HepG2 (cell line): ENCODE measurements around the gene TFEC. TPM values are rescaled to one million over a fixed set of nuclear protein-coding genes. Genes with fewer than 3 reads are reported as not detected.

Source experiments
- ATAC-seq: fragments of 200-7000 bp; cut with Tn5 transposase; 3 replicates; pipeline ENCODE4 v1.9.1; 2020; ENCODE audit warnings: mild to moderate bottlenecking, moderate library complexity
- BruUV-seq: library from RNA; stranded (reverse); fragments of 400-500 nt; replicated peaks from 2 replicates; lab custom pipeline; 2021; lab: Mats Ljungman, UMichigan
- CTCF ChIA-PET: fragments of 300-600 bp; formaldehyde crosslinking; extraction: SDS; loops from one replicate; lab custom pipeline; 2021; ENCODE audit warnings: low total read pairs, inconsistent platforms, low intra/inter-chr PET ratio; lab: Yijun Ruan, JAX
- POLR2A ChIA-PET: fragments of 350-600 bp; sonication (Branson Sonifier 250); formaldehyde crosslinking; loops from one replicate; lab custom pipeline; 2020; ENCODE audit warnings: antibody characterized with exemption, inconsistent platforms; lab: Yijun Ruan, JAX
- DNase-seq: peaks from one replicate; pipeline ENCODE4 v3.0.0-alpha.2; 2015; ENCODE audit warnings: low spot score
- FAIRE-seq: peaks from 3 replicates; lab custom pipeline; 2011; peaks lifted over from hg19 to GRCh38; lab: Jason Lieb, UNC
- H2AFZ ChIP-seq: one replicate; pipeline ENCODE4 v1.6.1; 2011; ENCODE audit warnings: low read length, inconsistent platforms
- H3K27ac ChIP-seq: fragments of 300-600 bp; 3 replicates; pipeline ENCODE4 v1.8.0; 2011; ENCODE audit warnings: mixed run types, mild to moderate bottlenecking, mixed read lengths, low read length, inconsistent platforms; ENCODE audit not compliant: insufficient read depth; ENCODE audit errors: extremely low read length
- H3K27me3 ChIP-seq, 2 experiments: fragments of 200-600 bp in 1 of 2; 2 replicates in 1 of 2; 3 replicates in 1 of 2; pipeline versions ENCODE4 v1.6.0 to v1.8.0; 2011; ENCODE audit warnings: low read length in 2 of 2, mild to moderate bottlenecking in 2 of 2, moderate library complexity in 2 of 2, inconsistent platforms in 1 of 2; ENCODE audit not compliant: insufficient read depth in 2 of 2, control insufficient read depth in 1 of 2
- H3K36me3 ChIP-seq, 2 experiments: fragments of 200-600 bp in 1 of 2; replicated peaks in 1 of 2; 2 replicates in 1 of 2; 3 replicates in 1 of 2; pipeline versions ENCODE4 v1.5.1 to v1.8.0; 2011; ENCODE audit warnings: low read length in 2 of 2, inconsistent platforms in 1 of 2; ENCODE audit not compliant: insufficient read depth in 2 of 2, control insufficient read depth in 1 of 2
- H3K4me1 ChIP-seq: 2 replicates; pipeline ENCODE4 v1.5.1; 2012; ENCODE audit warnings: low read length, inconsistent platforms; ENCODE audit not compliant: insufficient read depth
- H3K4me2 ChIP-seq: 2 replicates; pipeline ENCODE4 v1.6.0; 2011; ENCODE audit warnings: low read depth, low read length, inconsistent platforms
- H3K4me3 ChIP-seq, 3 experiments: fragments of 200-600 bp in 1 of 3; sonication (generic), shearing (Covaris generic) in 1 of 3; replicated peaks in 1 of 3; 2 replicates each; pipeline ENCODE4 v1.5.1; 2011 to 2016; ENCODE audit warnings: low read length in 3 of 3, inconsistent platforms in 2 of 3, low read depth in 2 of 3, mild to moderate bottlenecking in 2 of 3, control low read depth in 1 of 3, mixed read lengths in 1 of 3; ENCODE audit not compliant: insufficient read depth in 1 of 3
- H3K79me2 ChIP-seq: one replicate; pipeline ENCODE4 v1.6.1; 2011; ENCODE audit warnings: low read length, inconsistent platforms; ENCODE audit not compliant: insufficient read depth
- H3K9ac ChIP-seq: 2 replicates; pipeline ENCODE4 v1.6.0; 2011; ENCODE audit warnings: mild to moderate bottlenecking, low read depth, low read length, inconsistent platforms; ENCODE audit not compliant: insufficient read depth
- H3K9me3 ChIP-seq: 2 replicates; pipeline ENCODE4 v1.5.1; 2012; ENCODE audit warnings: mild to moderate bottlenecking, low read length
- H4K20me1 ChIP-seq: 2 replicates; pipeline ENCODE4 v1.6.0; 2011; ENCODE audit warnings: inconsistent platforms, mild to moderate bottlenecking, low read length, moderate library complexity; ENCODE audit not compliant: insufficient read depth
- CEBPZ ChIP-seq: IDR thresholded peaks from 2 replicates; pipeline ENCODE4 v1.6.1; 2012; ENCODE audit warnings: low read length, improper control_type of control experiment
- CENPBD1 ChIP-seq: sonication (generic); formaldehyde crosslinking; IDR thresholded peaks from 2 replicates; pipeline ENCODE4 v1.8.0; 2022; ENCODE audit warnings: missing genetic modification reagents, low read depth, mild to moderate bottlenecking, borderline replicate concordance
- ETS1 ChIP-seq: sonication (generic); formaldehyde crosslinking; IDR thresholded peaks from 2 replicates; pipeline ENCODE4 v1.4.0; 2020; ENCODE audit warnings: missing genetic modification reagents
- GATA4 ChIP-seq: sonication (generic); IDR thresholded peaks from 2 replicates; pipeline ENCODE4 v1.6.1; 2016; ENCODE audit warnings: antibody characterized with exemption, low read depth, borderline replicate concordance
- KDM5A ChIP-seq: fragments of 200-600 bp; sonication (generic); IDR thresholded peaks from 2 replicates; pipeline ENCODE4 v1.7.0; 2018; ENCODE audit warnings: antibody characterized with exemption, mild to moderate bottlenecking, low read length, borderline replicate concordance
- RCOR2 ChIP-seq: IDR thresholded peaks from 2 replicates; pipeline ENCODE4 v1.6.1; 2016; ENCODE audit warnings: missing biosample characterization, missing genetic modification reagents
- SYNCRIP ChIP-seq: fragments of 200-400 bp; formaldehyde crosslinking; IDR thresholded peaks from 2 replicates; pipeline ENCODE4 v1.6.1; 2018; ENCODE audit warnings: mild to moderate bottlenecking, low read depth, low read length; ENCODE audit not compliant: insufficient read depth
- ZNF281 ChIP-seq: sonication (generic); formaldehyde crosslinking; IDR thresholded peaks from 2 replicates; pipeline ENCODE4 v1.4.0; 2020; ENCODE audit warnings: missing genetic modification reagents, borderline replicate concordance
- ZNF33A ChIP-seq: sonication (generic); formaldehyde crosslinking; IDR thresholded peaks from 2 replicates; pipeline ENCODE4 v1.5.1; 2020; ENCODE audit warnings: missing genetic modification reagents, mild to moderate bottlenecking, moderate library complexity, borderline replicate concordance
- ZNF460 ChIP-seq: sonication (generic); formaldehyde crosslinking; IDR thresholded peaks from 2 replicates; pipeline ENCODE4 v1.5.1; 2020; ENCODE audit warnings: missing genetic modification reagents, mild to moderate bottlenecking, borderline replicate concordance
- ZNF496 ChIP-seq: sonication (generic); formaldehyde crosslinking; IDR thresholded peaks from 2 replicates; pipeline ENCODE4 v1.8.1; 2023; ENCODE audit warnings: mild to moderate bottlenecking, moderate library complexity, missing genetic modification reagents; ENCODE audit not compliant: insufficient replicate concordance
- ZNF720 ChIP-seq: sonication (generic); formaldehyde crosslinking; IDR thresholded peaks from 2 replicates; pipeline ENCODE4 v1.4.0; 2020; ENCODE audit warnings: missing genetic modification reagents
- ZNF724P ChIP-seq: sonication (generic); formaldehyde crosslinking; IDR thresholded peaks from 2 replicates; pipeline ENCODE4 v1.8.0; 2022; ENCODE audit warnings: missing genetic modification reagents, borderline replicate concordance
- ZNF737 ChIP-seq: sonication (generic); formaldehyde crosslinking; IDR thresholded peaks from 2 replicates; pipeline ENCODE4 v1.5.0; 2020; ENCODE audit warnings: missing genetic modification reagents, mild to moderate bottlenecking, borderline replicate concordance
- ZNF776 ChIP-seq: sonication (generic); formaldehyde crosslinking; IDR thresholded peaks from 2 replicates; pipeline ENCODE4 v1.4.0; 2020; ENCODE audit warnings: mild to moderate bottlenecking, missing genetic modification reagents
- in situ Hi-C: cut with HindIII; loops from 2 replicates; pipeline ENCODE4 v1.10.0; 2017; ENCODE audit warnings: low pct_unique_long_range_greater_than_20kb; ENCODE audit not compliant: extremely low pct_ligation_motif_present
- intact Hi-C: fragments of 100-400 bp; cut with micrococcal nuclease; formaldehyde crosslinking; loops from one replicate; pipeline ENCODE4 v1.10.0; 2022; ENCODE audit not compliant: unreplicated experiment
- polyA plus RNA-seq, 8 experiments: library from polyadenylated mRNA; depleted of rRNA in 3 of 8; stranded (reverse) in 7 of 8; unstranded in 1 of 8; fragments of >200 nt; fragmentation: Illumina TruSeq in 4 of 8; extraction: Trizol in 4 of 8; gene quantifications; 2 replicates each; pipeline versions ENCODE4 v1.2.1 to v1.2.3, GENCODE V29; 2011 to 2016; ENCODE audit warnings: low read depth in 4 of 8, missing spikeins in 1 of 8, mixed read lengths in 1 of 8; ENCODE audit not compliant: insufficient read depth in 1 of 8
- total RNA-seq, 5 experiments: library from RNA; depleted of rRNA; stranded (reverse); fragments of >200 nt; fragmentation: Illumina TruSeq; extraction: Trizol; gene quantifications; 2 replicates each; pipeline ENCODE4 v1.2.3, GENCODE V29; 2016; ENCODE audit warnings: low read depth in 1 of 5

TFEC gene
- total and polyA plus RNA-seq, 2 of the 13 experiments (the other 11 are each of a cell fraction or from before 2014, with no cell fraction given), result not detected

- H3K27ac ChIP-seq, result no peak overlapping the region
- no peaks in the 10 kb centered on the region for H3K36me3 ChIP-seq
- no peaks in the 10 kb centered on the region for H3K9me3 ChIP-seq
- intact Hi-C loops, result no loop called here
- no peak for DNase-seq
- TF ChIP-seq ZNF720 (CRISPR knock-in tag) (no peak), ZNF33A (CRISPR knock-in tag) (no peak), ZNF776 (CRISPR knock-in tag) (no peak), KDM5A (no peak), ZNF724P (CRISPR knock-in tag) (no peak), ZNF460 (CRISPR knock-in tag) (no peak), ETS1 (CRISPR knock-in tag) (no peak), CENPBD1 (CRISPR knock-in tag) (no peak), GATA4 (no peak), ZNF737 (CRISPR knock-in tag) (no peak), CEBPZ (no peak), SYNCRIP (no peak), ZNF281 (no peak), ZNF496 (CRISPR knock-in tag) (no peak), RCOR2 (CRISPR knock-in tag) (no peak)
- TF ChIP-seq, all 625 proteins: peak for 0
- H3K4me2 ChIP-seq, result no peak overlapping the region
- no peaks in the 10 kb centered on the region for H4K20me1 ChIP-seq
- FAIRE-seq, result no peak
- in situ Hi-C loops, result no loop called here
- H3K27me3 ChIP-seq, result no peaks in the 10 kb centered on the region
- no peak for ATAC-seq
- no peak overlapping the region for H3K4me3 ChIP-seq
- ChIA-PET POLR2A (no interaction called here), CTCF (no interaction called here)
- no peak overlapping the region for H2AFZ ChIP-seq
- no TSS peak for BruUV-seq
- H3K4me1 ChIP-seq, result no peaks in the 10 kb centered on the region
- no peak overlapping the region for H3K9ac ChIP-seq
- H3K79me2 ChIP-seq, result no peaks in the 10 kb centered on the region
These were observed 68.2 kb downstream of the TFEC start for GRCh38 chr7:115962340-115962739.
